Measurements from ENCODE around the gene FLCN.

GRCh38 chr17:17252149-17252661 is 15.2 kb upstream of the FLCN start:
- TF ChIP-seq CTCF (IDR thresholded peaks at IDR 0.05) (no peak), POLR2A (IDR thresholded peaks at IDR 0.05) (no peak)

Measured in uterus (tissue), 2 donors.